Fibroblast of gingiva (primary cell): ENCODE data around the gene KCNQ2.

Experiments used
- DNase-seq: peaks from one replicate; pipeline ENCODE4 v3.0.0-alpha.2; 2011; ENCODE audit warnings: low read depth

Gene KCNQ2

DNA sequence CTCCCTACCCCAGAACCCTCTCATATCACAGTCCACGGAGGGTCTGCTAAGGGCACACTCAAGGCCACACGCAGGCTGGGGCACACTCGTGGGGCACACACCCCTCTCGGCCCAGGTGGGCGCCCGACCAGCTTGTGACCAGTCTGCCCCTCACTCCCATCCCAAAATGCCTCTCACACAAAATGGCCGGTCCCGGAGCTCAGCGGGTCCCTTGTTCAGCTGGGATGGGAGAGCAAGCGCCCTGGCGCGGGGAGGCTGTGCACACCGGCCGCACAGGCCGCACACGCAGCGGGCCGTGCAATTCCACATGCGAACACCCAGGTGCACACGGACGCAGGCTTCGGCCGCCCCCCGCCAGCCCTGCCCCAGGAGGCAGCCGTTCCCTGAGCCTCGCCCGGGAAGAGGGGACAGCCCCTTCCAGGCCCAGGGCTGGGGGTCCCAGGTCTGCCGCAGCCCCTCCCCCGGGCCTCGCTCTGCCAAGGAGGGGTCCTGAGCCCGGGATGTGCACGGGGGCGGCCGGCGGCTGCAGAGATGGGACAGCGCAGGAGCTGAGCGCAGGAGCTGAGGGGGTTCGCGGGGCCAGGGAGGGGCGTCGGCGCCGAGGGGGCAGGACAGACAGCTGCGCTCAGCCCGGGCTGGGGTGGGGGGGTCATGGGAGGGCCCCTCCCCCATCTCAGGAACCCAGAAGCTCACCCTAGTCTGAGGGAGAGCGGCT is 1.3 kb downstream of the KCNQ2 start:
- DNase-seq = no peak

DNA sequence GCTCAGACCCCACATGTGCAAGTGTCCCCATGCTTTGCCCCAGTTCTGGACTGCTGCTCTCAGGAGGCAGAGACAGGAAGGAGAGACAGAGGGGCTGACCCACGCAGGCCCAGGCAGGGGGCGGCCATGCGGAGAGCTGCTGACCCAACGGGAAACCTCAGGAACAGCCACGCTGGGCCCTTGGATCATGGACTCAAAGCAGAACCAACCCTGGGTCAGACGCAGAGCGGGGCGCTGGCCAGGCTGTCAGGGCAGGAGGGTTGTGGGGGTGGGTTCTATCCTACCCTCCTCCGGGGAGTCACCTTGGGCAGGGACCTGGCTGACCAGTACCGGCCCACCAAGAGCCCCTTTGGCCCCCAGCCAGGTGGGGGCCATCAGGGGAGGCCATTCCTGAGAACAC is 2.0 kb downstream of the KCNQ2 start:
- DNase-seq = no peak

GRCh38 chr20:63469713-63470101 is 2.7 kb downstream of the KCNQ2 start:
- no peak for DNase-seq

DNA sequence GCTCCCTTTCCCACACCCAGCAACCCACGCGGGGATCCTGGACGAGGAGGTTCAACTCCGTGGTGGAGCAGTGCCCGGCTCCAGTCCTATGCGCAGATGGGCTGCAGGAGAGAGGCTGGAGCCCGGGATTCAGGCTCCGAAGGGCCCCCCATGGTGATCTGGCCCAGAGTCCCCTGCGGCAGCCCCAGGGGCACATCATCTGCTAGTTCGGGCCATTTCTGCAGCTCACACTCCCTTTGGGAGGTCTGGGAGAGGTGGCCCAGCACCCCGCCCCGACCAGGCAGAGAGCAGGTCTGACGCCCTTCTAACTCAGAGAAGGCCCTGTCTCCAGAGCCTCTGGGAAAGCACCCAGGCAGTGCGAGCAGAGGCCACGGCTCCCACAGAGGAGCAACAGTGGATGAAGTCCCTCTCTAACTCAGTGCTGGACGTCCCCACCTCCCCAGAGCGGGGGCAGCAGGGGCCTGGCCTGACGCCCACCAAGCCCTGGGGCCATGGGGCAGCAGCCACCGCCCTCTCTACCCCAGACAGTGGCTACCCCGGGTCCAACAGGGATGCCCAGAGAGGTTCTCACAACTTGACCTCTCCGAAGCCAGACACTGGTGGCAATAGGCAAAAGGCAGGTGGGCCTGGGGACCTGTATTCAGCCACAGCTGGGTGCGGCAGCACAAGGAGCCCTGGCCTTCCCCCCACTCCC is 3.3 kb downstream of the KCNQ2 start:
- DNase-seq = no peak

- no peak for DNase-seq
These were observed 4.0 kb downstream of the KCNQ2 start for GRCh38 chr20:63468421-63468820.

GRCh38 chr20:63467294-63468083 is 5.0 kb downstream of the KCNQ2 start:
- no peak for DNase-seq

- no peak for DNase-seq
These were observed 5.6 kb downstream of the KCNQ2 start for GRCh38 chr20:63466861-63467260.

DNA sequence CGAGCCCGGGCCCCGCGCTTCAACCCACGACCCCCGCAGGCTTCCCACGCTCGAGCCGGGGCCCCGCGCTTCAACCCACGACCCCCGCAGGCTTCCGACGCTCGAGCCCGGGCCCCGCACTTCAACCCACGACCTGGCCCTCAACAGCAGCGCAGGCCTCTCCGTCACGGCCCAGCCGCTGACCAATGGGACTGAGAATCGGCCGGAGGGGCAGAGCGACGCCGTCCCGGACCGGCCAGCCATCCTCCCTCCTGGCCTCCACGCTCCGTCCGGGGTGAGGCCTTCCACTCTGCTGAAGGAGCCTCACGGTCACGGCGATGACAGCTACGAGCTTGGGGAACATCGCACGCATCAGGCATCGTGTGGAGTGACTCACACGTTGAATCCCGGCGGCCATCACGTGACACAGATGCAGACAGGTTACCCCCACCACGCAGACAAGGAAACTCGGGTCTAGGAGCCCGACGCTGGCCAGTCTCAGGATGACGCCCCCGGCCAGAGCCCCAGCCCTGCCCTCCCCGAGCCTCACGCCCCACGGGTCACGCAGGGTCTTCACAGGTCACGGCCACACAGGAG is 6.1 kb downstream of the KCNQ2 start:
- no peak for DNase-seq

DNA sequence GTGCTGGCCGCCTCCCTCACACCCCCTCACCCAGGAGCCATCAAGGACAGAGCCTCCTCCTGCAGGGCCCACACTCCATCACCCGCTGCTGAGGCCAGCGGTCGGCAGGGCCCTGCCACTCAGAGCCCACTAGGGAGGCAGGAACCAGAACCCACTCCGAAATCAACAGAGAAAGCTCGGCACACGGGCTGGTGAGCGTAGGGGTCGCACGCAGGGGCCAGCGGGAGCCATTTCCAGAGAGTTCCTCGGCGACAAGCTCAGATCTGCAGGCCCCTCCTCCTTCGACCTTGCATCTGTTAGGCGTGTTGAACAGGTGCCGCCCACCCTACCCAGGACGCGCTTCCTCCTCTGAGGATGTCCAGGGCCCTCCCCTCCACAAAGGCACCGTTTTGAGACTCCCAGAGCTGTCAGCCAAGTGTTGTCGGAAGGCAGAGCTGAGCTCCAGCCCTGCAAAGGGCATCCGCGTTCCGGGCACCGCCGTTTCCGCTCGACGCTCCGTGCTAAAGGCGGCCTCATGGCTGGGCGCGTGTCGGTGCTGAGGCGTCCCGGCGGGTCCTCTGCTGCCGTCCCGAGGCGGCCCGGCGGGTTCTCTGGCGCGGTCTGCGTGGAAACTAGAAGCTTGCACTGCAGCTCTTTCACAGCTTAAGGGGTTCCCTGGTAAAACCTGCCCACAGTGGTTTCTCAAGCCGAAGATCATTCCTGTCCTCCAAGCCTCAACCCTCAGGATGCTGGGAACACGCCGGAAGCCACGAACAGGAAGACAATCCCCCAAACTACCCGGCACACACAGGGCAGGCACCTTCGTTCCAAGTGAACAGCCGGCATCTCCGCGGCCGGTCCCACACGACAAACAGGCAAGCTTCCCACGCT is 6.8 kb downstream of the KCNQ2 start:
- DNase-seq = no peak

GRCh38 chr20:63464289-63464635 is 8.2 kb downstream of the KCNQ2 start:
- DNase-seq = no peak

DNA sequence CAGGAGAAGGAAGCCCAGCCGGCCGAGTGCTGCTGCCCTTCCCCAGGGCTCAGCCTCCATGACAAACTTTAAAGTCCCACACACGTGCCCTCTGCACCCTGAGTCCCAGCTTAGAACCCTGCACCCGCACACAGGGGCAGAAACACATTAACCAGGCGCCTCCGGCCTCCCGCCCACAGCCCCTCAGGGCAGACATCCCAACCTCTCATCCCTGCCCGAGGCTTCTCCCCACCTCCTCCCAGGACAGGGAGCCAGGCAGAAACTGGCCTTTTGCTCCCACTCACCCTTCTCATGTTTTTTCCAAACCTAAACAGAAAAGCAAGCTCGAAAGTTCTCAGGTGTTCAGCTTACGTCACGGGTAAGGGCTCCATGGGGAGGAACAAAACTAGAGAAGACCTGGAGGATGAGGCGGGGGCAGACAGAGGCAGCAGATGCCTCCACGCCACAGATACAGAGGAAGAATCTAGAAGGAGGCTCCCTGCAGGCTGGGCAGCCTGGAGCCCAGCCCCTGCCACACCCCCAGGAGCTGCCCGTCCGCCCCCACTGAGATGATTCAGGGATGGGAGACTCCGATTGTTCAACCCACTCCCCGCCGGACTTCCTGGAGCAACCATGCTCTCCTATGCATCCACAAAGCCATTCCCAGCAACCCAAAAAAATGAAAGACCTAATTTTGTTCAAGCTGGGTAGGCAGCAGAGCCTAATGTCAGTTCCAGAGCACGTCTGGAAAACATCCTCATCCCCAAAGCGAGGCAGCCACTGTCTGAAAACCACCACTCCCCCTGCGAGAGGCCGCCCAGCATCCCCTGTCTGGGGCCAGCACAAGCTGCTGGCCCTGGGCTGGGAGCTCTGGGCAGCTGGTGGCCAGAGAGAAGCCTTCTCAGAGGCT is 8.8 kb downstream of the KCNQ2 start:
- no peak for DNase-seq

- no peak for DNase-seq
These were observed 10.2 kb downstream of the KCNQ2 start for GRCh38 chr20:63462244-63462643.

- DNase-seq = no peak
These were observed 11.2 kb downstream of the KCNQ2 start for GRCh38 chr20:63461104-63461763.

GRCh38 chr20:63459070-63459380 is 13.4 kb downstream of the KCNQ2 start:
- DNase-seq = no peak

- no peak for DNase-seq
These were observed 14.0 kb downstream of the KCNQ2 start for GRCh38 chr20:63458170-63459069.

- DNase-seq = no peak
These were observed 14.7 kb downstream of the KCNQ2 start for GRCh38 chr20:63457737-63458136.

DNA sequence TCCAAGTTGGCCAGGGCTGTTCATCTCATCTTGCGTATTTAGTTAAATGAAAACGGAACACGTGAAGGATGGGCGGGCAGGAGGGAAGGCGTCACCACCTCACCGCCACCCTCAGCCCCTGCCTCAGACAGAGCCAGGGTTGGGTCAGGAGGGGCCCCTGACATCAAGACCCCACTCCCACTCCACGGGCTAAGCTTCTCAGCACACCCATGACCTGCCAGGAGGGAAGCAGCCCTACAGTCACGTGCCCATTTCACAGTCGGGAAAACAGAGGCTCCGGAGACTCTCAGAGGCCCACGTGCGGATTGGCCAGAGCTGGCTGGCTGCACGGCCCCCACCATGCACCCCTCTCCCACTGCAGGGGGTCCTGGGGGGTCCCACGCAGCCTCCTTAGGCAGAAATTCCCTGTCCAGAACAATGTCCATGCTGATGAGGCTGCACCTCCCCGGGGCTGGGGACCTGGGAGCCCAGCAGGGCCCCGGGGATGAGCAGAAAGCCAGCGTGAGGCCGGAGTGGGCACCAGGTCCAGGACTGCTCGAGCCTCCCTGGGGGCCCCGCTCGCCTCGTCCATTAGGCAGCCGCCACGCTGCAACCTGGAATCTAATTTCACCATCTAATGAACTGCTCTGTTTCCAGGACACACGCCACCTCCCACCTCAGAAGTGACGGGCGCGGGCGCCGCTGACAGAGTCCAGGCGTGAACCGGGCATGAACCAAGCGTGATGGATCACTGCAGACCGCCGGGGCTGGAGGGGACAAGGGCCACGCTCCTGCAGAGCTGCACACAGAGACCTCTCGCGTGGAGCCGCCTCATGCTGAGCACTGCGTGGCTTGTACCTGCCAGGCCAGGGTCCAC is 15.8 kb downstream of the KCNQ2 start:
- no peak for DNase-seq

GRCh38 chr20:63455568-63455859 is 16.9 kb downstream of the KCNQ2 start:
- DNase-seq = no peak
